Lung microvascular endothelial cell (primary cell): ENCODE data around the gene ENDOU. TPM values are rescaled to one million over a fixed set of nuclear protein-coding genes. Genes with fewer than 3 reads are reported as not detected.

Experiments used
- DNase-seq, 2 donors: peaks; one replicate each; pipeline versions ENCODE4 v3.0.0 to v3.0.0-alpha.2; 2010; ENCODE audit warnings: low read depth in 2 of 2
- total RNA-seq: library from RNA; depleted of rRNA; stranded (reverse); fragments of >200 nt; gene quantifications from 2 replicates; pipeline ENCODE4 v1.2.1, GENCODE V29; 2014

ENDOU gene
- total RNA-seq, 1 donor from 2014 or later, result not detected

- peak in 1 of 2 donors; percentile 63 for DNase-seq
Measured at GRCh38 chr12:47757840-47758583, 32.7 kb upstream of the ENDOU start.

DNA sequence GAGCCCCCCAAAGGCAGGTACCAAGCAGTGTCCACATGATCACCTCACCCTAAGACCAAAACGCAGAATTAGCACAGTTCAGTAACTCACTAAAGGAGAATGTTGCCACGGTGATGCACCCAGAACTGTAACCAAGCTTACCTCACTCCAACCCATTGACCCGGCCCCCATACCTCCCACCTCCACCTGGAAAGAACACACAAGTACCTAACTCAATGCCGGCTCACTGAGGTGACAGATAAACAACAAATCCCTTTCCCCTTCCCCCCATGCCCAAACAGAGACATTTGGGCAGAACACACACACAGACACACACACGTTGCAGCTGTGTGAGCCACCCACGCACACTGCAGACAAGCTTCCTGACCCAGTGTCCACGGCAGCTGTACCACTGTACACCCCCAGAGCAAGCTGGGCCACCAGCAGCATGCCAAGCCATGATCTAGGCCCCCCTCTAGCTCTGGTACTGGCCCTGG lies 32.1 kb upstream of the ENDOU start:
- peak; percentile 45 to 47 for DNase-seq

DNA sequence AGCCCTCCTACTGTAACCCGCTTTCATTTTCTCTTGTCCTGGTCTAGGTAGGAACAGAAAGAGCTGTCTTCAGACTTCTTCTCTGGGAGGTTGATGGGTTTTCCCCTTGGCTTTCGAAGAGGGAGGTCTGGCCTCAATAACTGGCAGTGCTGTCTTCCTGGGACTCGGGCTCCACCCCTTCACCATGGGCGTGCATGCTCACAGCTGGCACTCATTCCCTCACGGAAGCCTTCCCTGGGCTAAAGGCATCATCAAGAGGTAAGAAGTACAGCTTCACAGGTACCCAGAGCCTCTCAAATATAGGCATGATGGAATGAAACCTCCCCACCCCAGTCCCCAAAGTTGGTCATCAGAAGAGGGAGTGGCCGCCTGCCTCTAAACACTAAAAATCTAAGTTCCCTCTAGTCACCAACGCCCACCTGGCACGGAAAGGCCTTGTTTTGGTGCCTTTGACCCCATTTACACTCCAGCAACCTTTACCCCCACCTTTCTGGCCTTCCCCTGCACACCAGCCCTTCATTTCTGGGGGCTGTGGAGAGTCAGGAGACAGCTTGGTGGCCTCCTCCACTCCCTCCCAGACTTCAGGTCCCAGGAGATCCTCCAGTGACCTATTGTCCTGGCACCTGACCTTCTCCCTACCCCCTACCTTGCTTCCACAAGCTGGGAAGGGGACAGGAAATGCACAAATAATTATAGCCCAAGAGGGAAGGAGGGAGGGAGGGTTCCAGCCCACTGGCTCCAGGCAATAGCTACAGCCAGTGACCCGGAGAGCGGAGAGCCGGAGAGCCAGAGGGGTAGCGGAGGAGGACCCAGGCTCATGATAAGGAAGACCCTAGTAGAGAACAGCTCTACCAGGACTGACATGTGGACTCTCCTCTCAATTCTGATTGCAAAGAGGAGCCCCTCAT lies 30.6 kb upstream of the ENDOU start:
- no peak for DNase-seq

DNA sequence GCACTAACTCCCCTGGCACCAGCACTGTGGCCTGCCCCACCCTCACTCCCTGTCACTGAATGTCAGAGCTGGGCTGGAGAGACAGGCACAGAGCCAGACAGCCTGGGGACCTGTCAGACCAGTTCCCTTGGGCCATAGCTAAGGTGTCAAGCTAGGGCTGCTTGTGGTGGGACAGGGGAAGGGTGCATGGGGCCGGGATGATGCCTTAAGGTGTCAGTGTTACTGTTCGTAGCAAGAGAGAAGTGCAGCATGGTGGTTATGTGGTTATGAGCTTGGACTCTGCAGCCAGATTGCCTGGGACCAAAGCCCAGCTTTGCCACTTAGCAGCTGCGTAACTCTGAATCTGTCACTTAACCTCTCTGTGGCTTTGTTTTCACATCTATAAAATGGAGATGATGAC lies 29.6 kb upstream of the ENDOU start:
- DNase-seq, result peak in 1 of 2 donors; percentile 25

DNA sequence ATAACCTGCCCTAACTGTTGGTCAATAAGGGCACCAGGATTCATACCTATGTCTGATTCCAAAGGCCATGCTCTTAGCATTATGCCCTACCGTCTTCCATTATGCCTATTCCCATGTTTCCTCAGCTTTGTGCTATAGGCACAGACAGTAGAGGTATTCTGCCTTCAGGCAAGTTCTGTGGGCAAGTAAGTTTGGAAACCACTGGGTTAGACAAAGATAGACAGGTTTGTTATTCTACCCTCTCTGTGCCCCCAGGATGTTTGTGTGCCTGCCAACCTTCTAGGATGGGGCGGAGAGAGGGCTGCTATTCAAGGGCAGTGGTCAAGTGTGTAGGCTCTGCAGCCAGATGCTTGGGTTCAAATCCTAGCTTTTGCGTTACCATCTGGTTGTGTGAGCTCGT lies 28.8 kb upstream of the ENDOU start:
- no peak for DNase-seq

DNA sequence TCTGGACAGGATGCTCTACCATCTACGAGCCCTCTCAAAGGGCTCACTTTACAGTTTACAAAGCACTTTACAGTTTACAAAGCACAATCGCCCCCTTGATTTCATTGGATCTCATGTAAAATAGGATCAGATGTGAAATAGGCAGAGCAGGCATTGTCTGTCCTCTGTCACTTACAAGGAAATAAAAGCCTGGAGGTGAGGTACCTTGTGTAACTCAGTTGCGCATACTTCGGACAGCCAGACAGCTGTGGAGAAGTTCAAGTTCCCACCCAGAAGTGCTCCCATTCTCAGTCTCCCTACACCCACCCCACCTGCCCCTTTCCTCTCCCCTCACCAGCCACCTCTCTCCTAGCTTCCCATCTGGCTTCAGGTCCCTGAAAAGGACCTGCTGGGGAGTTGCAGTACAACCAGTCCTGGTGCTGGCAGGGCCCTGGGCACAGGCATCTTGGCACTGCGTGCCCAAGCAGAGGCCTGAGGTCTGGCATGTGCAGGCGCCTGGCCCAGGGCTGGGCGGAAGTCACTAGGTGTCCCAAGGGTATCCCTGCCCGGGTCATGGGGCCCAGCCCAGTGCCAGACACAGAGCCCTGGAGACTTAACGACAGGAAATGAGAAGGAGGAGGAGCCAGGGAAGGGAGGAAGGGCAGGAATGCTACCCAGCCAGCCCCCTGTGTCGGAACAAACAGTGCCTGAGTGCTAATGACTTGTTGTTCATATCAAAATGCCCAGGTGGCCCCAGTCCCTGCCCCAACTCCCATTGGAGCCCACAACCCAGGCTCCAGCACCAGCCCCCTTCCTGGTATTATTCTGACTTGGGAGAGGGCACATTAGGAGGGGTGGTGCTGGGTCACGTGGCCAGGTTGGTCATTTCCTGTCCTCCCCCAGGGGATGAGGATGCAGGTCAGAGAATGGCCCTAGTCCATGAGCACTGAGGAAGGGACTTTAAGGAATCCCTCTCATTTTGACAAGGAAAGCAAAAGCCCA lies 28.0 kb upstream of the ENDOU start:
- DNase-seq, result peak; percentile 52 to 68

- DNase-seq, result peak in 1 of 2 donors; percentile 35
Measured at GRCh38 chr12:47752552-47752951, 27.3 kb upstream of the ENDOU start.

- DNase-seq, result no peak
Measured at GRCh38 chr12:47752121-47752520, 26.8 kb upstream of the ENDOU start.

GRCh38 chr12:47751561-47751960 lies 26.3 kb upstream of the ENDOU start:
- no peak for DNase-seq

DNA sequence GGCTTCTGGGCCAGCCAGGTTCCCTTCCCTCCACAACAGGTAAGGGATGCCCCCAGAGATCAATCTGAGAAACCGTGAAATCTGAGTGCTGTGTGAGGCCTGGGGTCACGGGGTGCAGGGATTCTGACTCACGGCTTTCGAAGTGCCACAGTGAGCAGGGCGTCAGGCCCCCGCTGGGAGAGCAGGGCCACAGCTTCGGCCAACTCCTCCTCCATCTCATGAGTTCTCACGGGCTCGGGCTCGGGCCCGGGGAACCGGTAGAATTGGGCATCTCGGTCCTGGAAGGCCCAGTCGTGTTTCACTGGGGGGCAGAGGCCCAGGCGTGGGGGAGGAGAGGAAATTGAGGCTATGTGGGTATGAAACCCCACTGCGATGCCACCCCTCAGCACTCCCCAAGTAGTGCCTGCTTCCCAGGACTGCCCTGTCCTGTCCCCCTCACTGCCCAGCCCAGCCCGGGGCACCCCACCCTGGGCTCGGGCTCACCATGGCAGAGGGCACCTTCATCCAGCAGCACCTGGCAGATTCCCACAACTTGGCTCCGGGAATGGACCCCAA lies 25.7 kb upstream of the ENDOU start:
- no peak for DNase-seq

GRCh38 chr12:47750229-47750798 lies 25.0 kb upstream of the ENDOU start:
- no peak for DNase-seq

DNA sequence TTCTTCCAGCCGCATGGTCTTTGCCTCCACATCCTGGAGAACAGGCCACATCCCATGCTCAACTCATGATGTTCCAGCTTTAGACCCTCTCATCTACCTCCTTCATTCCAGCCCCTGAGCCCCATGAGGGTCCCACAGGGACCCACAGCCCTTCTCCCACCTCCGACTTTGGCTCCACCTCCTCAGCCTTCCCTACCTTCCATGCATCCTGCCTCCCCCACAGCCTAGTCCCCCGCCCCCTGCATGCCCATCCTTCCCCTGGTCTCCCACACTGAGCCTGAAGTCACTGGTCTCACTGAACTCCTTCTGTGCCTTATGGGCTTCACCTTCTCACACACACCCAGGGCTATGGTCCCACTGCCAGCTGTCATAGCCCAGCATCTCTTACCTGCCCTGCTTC lies 23.6 kb upstream of the ENDOU start:
- no peak for DNase-seq

DNA sequence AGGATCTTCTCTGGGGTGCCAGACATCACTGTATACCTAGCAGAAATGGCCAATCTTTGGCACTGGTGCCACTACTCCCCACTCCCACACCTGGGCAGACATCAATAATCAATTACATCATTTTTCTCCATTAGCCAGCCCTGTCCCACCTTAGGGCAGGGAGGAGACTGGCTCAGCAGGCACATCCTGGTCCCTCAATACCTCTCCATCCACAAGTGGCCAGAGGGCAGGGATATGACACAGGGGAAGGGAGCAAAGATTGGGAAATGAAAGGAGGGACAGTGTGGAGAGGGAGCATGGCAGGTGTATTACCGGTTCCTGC lies 23.2 kb upstream of the ENDOU start:
- DNase-seq, result no peak

DNA sequence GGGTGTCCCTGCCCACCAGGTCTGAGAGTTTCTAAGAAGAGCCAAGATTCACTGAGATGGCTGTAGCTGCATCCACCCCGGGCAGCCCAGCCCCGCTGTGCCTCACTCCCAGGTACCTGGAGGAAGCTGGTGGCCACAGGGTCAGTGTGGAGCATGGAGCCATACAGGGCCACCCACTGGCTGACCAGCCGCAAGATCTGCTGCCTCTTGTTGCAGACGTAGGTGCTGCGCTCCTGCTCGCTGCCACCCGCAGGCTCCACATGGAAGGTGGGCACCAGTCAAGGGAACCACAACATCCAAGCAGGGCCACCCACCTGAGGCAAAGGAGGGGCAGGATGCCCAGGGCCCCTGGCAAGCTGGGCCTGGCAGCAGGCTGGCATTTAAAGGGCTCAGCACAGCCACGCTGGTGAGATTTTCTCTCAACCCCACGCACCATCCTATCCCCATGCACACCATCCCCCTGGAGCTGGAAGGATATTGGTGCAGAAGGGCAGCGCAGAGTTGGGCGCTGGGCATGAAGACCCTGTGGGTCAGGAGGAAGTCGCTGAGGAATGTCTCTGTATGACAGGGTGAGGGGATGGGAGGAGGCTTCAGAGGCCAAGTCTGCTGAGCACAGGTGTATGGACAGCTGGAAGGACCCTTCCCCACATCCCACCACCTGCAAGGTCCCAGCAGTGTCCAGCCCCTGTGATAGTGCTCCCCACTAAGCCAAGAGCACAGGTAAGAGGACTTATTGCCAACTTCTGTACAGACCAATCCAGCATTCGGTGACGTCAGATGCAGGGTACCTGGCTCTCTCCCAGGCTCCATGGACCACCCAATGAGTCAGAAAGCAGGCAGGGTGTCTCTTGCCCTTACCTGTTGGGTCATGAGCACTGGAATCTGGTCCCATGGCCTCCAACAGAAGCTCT lies 22.6 kb upstream of the ENDOU start:
- no peak for DNase-seq

- no peak for DNase-seq
Measured at GRCh38 chr12:47747126-47747525, 21.8 kb upstream of the ENDOU start.

DNA sequence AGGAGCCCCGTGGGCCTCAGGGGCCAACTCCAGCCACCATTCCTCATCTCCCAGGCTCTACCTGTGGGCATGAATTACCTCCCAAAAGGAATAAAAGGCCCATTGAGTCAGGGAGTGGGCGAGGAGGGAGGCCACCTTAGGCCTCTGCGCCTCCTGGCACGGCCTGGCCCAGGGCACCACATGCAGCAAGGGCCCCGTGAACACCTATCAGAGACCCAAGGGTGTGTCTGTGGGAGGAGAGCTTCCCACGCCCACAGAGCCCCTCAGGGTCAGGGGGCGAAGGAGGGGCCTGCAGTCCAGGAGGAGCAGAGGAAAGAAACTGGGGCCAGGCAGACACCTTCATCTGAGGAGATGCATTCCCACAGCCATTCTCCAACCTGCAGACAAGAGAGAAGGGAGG lies 21.2 kb upstream of the ENDOU start:
- no peak for DNase-seq

GRCh38 chr12:47746073-47746472 lies 20.8 kb upstream of the ENDOU start:
- DNase-seq, result no peak

DNA sequence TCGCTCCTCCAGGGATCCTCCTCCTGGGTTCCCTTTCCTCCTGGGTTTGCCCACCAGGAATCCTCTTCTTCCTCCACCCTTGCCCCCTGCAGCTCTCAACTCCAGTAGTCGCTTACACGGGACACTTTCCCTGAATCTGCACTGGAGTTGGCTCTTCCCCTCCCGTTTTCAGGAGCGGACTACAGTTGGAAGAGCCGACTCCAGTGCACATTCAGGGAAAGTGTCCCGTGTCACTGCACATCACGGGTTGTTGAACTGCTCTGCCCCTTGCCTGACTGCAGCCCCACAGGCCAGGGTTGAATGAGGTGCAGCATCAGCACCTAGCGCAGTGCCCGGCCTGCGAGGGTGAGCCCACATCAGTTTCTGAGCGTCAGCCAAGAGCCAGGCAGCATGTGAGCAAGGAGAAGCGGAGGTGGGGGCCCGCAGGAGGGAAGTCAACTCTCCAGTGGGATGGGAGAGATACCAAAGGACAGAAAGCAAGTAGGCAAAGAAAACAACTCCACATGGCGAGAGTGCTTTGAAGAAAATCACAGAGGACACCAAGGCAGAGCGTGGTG lies 20.3 kb upstream of the ENDOU start:
- no peak for DNase-seq

DNA sequence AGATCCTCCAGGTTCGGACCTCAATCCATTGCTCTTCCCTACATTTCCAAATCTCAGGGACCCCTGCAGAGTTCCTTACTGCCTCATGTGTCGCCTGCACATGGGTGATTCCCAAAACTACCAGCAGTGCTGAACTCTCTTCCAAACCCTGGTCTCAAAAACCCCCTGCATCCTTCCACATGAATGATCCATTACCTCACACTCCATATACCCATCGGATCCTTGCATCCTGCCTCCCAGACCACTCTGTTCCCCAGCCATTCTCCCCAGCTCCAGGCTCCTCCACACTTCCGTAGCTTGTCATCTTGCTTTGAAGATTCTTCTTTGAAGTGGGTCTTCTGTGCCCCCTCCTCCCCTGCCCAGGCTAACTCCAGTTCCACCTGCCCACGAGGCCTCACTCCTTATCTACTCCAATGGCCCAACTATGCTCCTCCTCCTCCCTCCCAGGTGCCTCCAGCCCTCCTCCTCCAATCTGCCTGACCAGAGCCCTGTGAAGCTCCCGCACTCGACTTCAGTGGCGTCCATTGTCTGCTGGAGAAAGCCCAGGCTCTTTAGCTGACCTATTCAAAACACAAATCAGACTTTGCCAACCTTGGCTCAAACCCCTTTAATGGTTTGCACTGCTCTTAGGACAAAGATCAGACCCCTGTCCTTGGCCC lies 19.6 kb upstream of the ENDOU start:
- no peak for DNase-seq
